ENCODE data around the gene CCDC6.

Gene CCDC6

GRCh38 chr10:59844436-59844835, 61.9 kb downstream of the CCDC6 start:
- DNase-seq: no peak

DNA sequence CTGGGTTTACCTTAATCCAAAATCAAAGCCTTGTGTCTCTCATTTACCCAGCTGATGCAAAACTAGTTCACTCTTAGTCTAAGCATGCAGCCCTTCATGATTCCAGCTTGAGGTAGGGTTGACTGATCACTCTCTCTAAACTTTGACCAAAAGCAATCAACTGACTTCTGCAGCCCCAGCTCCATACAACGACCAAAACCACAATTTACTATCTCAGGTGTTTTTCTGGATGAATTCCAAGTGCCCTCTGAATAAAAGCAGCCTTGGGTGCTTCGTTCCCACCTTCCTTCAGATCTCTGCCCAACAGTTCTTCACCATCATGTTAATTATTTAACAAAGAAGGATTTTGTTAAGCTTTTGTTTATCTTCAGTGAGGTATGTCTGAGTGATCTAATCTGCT, 62.6 kb downstream of the CCDC6 start:
- DNase-seq: no peak

- no peak for DNase-seq
These were observed 66.8 kb downstream of the CCDC6 start for GRCh38 chr10:59839576-59839975.

- no peak for DNase-seq
These were observed 68.1 kb downstream of the CCDC6 start for GRCh38 chr10:59838085-59838789.

DNA sequence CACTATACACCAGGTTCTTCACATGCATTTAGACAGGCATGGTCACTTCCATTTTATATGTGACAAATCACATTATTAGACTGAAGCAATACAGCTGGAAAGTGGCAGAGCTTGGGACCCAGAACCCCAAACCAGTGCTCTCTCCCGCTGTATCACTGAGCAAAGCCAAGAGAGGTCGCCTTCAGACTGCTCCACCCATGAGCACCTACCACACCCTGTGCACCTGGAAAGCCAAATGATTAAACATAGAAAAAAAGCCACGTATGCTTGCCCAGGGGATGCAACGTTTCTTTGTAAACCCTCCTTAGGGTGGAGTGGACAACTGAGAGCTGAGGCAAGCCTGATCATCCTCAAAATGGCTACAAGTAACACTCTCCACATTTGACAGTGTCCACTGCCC, 72.5 kb downstream of the CCDC6 start:
- DNase-seq: no peak

DNA sequence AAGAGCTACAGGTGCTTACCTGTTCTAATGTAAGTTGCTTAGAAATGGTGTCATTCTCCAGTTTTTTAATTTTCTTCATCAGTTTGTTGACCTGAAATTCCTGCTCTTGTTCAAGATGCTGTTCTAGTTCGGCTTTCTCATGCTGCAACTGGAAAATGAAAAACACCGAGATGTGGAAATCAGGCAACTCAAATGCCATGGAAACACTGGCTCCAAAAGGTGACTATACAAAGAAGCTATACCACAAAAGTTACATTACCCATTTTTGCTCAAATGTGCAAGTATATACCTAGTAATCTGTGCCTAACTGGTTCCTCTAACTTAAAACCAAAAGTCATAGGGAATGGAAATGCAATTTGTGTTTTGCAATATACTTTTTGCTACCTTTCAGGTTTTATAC, 73.8 kb downstream of the CCDC6 start:
- no peak for DNase-seq

GRCh38 chr10:59831658-59832503, 74.5 kb downstream of the CCDC6 start:
- no peak for DNase-seq

DNA sequence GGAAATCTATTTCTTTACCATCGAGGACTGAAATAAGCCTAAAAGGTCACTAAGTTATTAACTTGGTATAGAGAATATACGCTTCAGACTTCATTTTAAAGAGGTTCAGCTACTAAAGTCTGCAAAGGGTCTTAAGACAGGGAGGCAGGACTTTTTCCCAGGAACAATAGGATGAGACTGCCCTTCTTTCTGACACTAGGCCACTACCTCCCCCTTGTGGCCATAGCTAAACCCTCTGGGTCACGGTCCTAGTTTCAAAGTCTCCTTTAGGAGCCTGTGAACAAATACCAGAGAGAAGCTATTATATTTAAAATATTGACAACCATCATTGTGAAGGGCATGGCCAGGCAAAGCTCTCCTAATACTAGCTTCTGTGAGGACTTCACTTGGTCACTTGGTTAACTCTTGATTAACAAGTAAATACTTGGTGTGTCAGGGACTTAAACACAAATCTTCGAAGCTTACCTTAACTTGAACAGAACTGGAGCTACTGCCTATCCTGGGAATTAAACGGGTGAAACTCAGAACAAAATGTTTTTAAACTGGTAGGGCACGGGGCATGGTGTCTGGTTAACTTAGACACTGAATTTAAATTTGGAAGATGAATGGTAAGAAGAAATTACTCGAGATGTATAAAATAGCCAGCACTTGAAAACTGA, 75.6 kb downstream of the CCDC6 start:
- peak; percentile 27 for DNase-seq

- no peak for DNase-seq
These were observed 76.8 kb downstream of the CCDC6 start for GRCh38 chr10:59829601-59830000.

DNA sequence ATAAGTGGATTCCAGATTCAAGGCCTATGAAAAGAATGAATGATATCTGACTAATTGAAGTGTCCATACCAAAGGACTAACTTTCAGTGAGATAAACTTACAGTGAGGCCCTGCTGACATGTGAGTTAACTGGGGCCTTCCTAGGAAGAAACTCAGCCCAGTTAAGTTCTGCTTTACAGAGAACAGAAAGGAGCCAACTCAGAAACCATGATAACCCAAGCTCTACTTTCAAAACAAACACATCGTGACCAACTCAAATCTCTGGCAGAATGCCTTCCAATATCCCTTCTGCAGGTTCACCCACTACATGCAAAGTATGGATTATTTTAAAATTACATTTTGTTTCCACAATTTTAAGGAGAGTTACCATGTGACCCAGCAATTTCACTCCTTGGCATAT, 77.3 kb downstream of the CCDC6 start:
- DNase-seq: no peak

- no peak for DNase-seq
These were observed 80.4 kb downstream of the CCDC6 start for GRCh38 chr10:59825932-59826331.

- no peak for DNase-seq
These were observed 82.6 kb downstream of the CCDC6 start for GRCh38 chr10:59823751-59824150.

GRCh38 chr10:59823111-59823510, 83.2 kb downstream of the CCDC6 start:
- no peak for DNase-seq

DNA sequence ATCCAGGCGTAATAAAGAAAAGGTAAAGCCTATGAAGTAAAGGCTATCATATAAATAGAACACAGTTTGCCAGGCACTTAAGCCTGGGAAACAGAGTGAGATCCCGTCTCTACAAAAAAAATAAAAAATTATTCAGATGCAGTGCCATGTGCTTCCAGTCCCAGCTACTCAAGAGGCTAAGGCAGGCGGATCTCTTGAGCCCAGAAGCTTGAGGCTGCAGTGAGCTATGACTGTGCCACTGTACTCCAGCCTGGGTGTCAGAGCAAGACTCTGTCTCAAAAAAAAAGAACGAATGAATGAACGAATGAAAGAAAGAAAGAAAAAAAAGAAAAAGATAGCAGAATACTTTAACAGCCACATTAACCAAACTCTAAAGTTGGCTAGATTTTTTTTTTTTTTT, 85.9 kb downstream of the CCDC6 start:
- DNase-seq: no peak

DNA sequence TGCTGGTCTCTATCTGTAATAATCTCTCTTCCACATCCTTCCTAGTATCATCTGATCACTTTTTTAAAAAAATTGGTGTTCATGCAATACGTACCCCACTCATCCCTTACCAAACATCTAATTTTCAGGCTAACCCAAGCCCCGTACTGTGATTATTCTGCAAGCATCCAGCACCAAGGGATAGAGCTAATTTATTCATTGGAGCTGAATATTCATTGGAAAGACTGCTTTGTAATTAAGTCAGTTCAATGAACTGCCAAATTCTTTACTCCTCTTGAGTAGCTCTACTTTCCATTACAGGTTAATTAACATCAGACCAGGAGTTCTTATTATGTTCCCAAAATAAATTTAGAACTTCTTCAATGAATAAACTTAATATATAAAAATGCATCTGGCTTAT, 86.7 kb downstream of the CCDC6 start:
- no peak for DNase-seq

- DNase-seq: no peak
These were observed 87.1 kb downstream of the CCDC6 start for GRCh38 chr10:59819265-59819664.

DNA sequence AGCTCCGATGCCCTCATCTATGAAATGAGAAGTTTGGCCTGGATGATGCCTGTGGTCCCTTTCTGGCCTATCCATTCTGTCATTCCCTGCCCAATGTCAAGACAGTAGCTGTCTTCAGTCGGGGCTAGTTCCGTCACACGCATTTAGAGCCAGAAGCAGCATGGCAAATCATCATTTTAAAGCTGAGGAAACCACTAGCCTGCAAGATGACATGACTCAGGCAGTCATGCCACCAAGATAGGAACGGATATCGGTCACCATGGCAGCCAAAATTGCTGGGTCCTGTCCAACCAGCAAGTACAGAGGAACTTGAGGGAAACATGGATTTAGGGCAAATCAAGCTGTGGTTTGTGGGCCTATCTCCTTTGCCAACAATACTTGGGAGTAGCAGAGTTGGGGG, 88.6 kb downstream of the CCDC6 start:
- no peak for DNase-seq

DNA sequence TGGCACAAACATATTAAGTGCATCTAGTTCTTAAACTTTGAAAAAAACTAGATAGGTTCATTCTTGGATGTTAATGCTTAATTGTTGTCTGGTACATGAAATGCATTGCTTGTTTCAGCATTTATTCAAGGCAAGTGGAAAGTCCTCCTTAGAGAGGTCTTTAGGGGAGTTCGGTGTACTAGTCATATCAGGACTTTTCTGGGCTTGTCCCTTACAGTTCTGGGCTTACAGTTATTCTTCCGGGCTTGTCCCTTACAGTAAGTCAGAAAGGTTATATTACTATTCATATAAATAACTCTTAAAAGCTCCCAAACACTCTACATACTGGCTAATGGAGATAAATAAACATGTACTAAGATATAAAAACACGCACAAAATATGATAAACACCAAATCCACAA, 91.5 kb downstream of the CCDC6 start:
- no peak for DNase-seq

DNA sequence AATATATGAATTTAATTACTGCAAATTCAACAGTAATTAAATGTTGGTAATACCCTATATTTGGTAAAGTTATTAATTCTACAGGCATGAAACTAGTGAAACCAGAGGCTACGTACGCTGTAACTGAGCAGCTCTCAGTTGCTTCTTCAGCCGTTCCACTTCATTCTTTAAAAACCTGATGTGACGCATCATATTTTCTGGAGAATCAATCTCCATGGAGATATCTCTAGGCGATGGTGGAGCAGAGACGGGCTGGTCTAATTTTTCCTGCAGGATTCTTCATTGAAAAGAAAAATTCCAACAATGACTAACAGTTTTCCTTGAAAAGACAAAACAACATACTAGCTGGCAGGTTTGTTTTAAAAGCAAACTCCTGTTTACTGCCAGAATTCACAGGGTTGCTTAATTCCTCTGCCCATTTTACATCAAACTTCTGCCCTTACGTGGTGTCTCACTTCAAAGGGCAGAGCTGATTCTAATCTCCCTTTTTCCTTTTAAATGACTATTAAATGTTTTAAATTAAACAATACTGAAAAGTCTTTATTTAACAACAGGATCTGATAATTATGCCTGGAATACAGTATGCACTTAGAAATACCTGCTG, 93.7 kb downstream of the CCDC6 start:
- DNase-seq: no peak

DNA sequence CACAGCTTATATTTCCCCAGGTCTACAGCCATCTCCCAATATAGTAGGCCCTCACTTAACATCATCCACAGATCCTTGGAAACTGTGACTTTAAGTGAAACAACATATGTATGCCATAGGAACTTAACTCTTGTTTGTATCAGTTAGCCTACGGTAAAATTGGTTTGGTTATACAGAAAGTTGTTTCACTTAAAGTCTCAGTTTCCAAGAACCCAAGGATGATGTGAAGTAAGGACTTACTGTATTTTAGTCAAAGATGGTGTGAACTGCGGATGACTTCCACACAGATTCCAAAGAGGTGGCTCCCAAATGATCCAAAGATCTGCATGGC, 96.7 kb downstream of the CCDC6 start:
- DNase-seq: no peak

DNA sequence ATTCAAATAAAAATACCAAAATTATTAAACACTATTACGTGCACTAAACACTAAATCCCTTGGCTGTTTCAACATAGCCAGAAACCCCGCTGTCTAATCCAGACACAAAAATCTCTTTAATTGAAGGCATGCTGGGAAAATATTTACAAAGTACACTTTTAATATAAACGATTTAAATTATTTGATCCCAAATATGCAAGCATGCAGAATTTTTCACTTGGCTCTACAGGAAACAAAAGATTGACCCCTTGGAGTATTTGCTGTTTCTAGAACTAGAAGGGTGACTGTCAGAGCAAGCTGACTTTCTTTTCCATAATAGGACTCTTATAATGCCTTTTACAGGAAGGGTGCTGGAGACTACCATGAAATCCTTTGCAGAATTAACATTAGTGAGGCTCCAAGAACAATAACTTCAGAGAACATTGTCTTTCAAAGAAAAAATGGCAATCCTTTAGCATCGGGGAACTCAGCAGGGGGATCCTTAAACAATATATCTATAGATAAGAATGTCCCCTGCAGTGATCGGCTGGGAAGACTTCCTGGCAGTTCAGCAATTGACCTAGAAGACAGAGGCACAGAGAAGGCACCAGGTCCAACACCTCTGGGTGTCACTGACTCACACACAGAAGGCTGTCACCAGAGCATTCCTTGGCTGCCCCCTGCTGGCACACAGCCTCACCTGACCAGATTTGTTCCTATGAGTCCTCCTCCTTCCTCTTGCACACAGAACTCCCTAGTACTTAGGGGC, 97.3 kb downstream of the CCDC6 start:
- peak; percentile 50 for DNase-seq

GRCh38 chr10:59807629-59808620, 98.4 kb downstream of the CCDC6 start:
- DNase-seq: no peak

Data from CD4-positive, alpha-beta T cell treated with Interleukin-10 for 1 hour (primary cell).